ENCODE data around the gene IGBP1.
A peak's percentile ranks its signal among the peaks of the same experiment; 100 is the strongest.
"Not testable (repeated sequence)": the region's sequence is repeated elsewhere in the genome, so short reads cannot be mapped to it uniquely, and the experiment has no call there.

The IGBP1 gene

DNA sequence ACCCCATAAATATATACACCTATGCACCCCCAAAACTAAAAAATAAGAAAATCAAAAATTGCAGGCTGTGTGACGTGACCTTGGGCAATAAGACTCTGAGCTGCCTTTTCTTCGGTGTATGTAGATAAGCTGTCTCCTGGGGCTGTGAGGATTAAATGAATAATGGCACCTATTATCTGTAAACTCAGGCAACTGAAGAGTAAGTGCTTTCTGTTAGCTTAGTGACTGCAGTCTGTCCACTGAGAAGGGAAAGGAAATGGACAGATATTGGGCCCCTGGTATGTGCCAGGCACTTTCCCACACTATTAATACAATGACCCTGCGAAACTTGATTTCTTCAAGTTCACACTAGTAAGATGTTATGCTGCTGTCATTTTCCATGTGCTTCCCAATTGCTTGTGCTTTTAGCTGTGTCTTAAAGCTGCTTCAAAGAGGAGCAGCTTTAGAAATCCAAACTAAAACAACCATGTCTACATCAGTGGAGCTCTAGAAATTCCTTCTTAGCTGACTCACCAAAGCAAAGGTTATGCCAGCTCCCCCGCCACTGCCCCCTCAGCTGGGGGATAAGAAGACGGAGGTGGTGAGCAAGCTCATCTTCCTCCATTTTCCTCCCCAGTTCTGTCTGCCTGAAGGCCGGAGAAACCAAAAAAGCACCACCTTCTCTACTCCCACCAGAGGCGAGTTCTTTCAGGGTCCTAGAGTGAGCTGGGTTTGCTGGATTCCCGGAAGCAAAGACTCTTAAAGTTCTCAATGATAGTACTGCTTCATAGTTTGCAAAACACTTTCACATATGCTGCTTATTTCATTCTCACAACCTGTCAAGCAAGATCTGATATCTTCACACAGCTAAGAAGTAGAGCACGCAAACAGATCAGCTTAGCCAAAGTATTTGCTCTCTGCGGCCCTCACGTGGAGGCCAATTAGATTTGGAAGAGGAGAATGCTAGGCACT is 35.3 kb downstream of the IGBP1 start:
- no peak for DNase-seq (ENCODE audit: low read depth)

GRCh38 chrX:70169281-70169680 is 36.0 kb downstream of the IGBP1 start:
- DNase-seq (ENCODE audit: low read depth): no peak

DNA sequence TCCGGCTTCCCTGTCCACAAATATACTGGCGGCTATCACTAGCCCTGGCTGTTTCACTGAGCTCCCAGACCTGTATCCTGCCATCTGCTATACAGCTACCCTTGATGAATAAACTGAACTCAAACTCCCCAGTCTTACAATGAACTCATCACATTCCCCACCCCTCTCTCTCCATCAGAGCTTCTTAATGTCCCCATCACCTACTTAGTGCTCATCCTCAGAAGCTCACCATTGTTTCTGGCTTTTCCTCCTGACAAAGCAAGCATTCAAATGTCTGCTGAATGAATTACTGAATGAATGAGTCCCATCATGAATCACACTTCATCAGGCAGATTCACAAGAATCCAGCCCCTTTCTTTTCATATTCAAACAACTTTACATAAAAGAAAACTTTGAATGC is 38.4 kb downstream of the IGBP1 start:
- DNase-seq (ENCODE audit: low read depth): no peak

DNA sequence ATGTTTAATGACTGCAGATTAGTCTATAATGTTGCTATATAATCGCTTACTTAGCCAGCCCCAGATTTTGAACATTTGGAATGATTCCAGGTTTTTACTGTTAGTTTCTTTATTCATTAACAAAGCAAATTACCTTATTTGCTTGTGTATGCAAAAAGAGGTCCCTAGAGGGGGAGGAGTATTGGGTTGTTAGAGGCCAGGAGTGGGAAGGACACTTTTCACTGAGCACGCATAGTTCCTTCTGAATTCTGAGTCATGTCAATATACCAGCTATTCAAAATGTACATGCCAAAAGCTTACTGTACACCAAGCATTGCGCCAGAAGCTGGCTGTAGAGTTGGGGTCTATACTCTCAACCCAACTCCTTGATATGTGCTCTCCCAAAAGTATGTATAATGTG is 39.0 kb downstream of the IGBP1 start:
- no peak for DNase-seq (ENCODE audit: low read depth)

DNA sequence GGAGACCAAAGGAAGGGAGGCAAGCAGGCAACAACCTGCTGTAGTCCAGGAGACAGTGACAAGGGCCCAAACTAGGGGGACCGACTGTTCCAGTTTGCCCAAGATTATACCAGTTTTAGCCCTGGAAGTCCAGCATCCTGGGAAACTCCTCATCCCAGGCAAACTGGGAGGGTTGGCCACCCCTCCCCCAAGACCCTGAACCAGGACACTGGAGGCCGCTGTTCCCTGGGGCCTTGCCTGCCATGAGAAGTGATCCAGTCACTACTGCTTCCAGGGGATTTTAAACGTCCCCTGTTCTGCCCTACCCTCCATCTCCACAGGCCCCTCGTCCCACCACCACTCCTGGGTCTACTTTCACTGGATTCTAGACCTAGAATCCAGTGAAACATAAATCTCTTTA is 39.7 kb downstream of the IGBP1 start:
- DNase-seq (ENCODE audit: low read depth): no peak

DNA sequence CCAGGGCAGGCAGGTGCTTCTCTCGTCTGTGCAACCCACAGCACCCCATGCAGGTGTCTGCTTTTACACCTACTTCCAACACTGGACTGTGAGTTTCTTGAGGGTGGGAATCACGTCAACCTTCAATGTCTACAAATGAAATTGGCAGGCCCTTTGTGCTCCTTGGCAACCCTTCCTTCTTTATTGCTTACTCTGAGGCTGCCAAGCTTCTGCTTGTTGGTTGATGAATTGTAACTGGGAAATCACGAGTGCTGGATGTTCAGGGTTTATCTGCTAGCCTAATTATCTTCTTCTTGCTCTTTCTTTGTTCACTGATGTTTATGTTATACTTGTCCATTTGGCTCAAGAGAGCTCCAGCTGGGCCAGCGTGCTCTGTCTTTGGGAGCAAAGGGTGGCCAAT is 41.5 kb downstream of the IGBP1 start:
- DNase-seq (ENCODE audit: low read depth): no peak

DNA sequence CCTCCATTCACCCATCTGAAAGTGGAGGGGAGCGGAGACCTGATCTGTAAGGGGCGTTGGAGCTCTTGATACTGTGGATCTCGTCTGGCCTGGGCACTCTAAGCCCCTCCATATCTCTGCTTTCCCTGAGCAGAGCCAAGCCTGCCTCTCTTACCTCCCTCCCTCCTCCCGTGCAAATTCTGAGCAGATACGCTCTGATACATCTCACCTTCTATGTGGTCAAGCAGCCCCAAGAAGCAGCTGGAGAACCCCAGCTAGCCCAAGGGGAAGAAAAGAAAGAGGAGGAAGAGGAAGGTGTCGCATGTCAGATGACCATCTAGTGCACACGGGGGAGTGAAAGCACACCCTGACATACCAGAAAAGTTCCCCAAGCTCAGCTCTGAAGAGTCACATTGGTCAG is 42.1 kb downstream of the IGBP1 start:
- DNase-seq (ENCODE audit: low read depth): no peak

GRCh38 chrX:70176938-70177533 is 43.8 kb downstream of the IGBP1 start, which contains the start of gene DGAT2L6:
DGAT2L6 (plus strand) TSS chrX:70177483; CDS start chrX:70177583, 100 bp downstream.
- DNase-seq (ENCODE audit: low read depth): no peak

DNA sequence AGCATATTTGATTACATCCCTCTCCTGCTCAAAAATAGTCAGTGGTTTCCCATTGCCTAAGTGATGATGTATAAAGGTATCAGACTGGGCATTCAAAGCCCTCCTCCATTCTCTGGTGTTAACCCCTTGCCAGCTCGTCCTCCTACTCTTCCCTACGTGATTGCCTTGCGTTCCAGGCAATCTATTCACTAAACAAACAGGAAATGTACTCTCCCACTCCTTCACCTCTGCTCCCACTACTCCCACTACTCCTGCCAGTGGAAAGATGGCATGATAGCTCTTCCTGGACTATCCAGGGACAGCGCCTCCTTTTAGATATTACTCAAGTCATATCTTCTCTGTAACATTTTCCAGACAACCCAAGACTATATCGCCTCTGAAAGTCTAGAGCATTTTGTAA is 49.8 kb downstream of the IGBP1 start:
- no peak for DNase-seq (ENCODE audit: low read depth)

DNA sequence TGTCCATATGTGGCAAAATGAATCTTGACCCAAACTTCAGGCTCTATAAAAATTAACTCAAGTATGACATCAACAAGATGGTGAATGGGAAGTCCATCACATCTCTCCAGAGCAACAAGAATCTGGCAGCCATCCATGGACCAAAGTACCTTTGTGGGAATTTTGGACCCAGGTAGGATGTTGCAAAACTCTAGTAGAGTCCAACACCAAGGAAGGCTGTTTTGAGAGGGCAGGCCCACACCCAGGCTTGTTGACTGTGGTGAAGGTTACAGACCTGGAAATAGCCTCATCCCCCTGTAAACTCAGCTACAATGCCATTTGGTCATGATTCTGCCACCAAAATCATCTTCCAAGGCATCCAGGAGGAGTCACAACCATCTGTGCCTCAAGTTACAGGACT is 57.0 kb downstream of the IGBP1 start:
- DNase-seq (ENCODE audit: low read depth): no peak

- peak; percentile 29 for DNase-seq (ENCODE audit: low read depth)
Observed at GRCh38 chrX:70196961-70197720, 63.9 kb downstream of the IGBP1 start.

GRCh38 chrX:70201732-70202131 is 68.5 kb downstream of the IGBP1 start:
- DNase-seq (ENCODE audit: low read depth): no peak

DNA sequence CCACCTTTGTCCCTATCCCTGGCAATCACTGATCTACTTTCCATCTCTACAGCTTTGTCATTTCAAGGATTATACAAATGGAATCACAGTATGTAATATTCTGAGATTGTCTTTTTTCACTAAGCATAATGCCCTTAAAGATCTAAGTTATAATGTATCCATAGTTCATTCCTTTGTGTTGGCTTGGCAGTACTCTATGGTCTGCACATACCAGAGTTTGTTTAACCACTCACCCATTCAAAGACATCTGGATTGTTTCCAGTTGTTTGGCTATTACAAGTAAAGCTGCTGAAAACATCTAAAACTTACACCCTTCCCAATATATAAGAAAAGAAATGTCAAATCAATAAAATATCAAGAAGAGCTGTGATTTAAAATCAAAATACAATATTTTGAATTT is 75.2 kb downstream of the IGBP1 start:
- DNase-seq (ENCODE audit: low read depth): no peak

GRCh38 chrX:70209570-70209969 is 76.3 kb downstream of the IGBP1 start:
- DNase-seq (ENCODE audit: low read depth): not testable (repeated sequence)
